HG03432 (cell line): ENCODE results near the gene DUOX1.
"Not testable (repeated sequence)": the region's sequence is repeated elsewhere in the genome, so short reads cannot be mapped to it uniquely, and the experiment has no call there.

Source experiments
- ATAC-seq: cut with Tn5 transposase; IDR thresholded peaks from one replicate; pipeline ENCODE4 v1.9.1; 2021; ENCODE audit warnings: mild to moderate bottlenecking, moderate library complexity; ENCODE audit not compliant: unreplicated experiment

The DUOX1 gene

GRCh38 chr15:45129651-45130129 lies at the start of gene DUOX1, which contains the start of gene DUOXA1:
Gene DUOX1 (plus strand): TSS chr15:45129994. CDS start chr15:45131967, 1,973 bp downstream.
Gene DUOXA1 (minus strand): TSS chr15:45129879. CDS start chr15:45123014, 6,865 bp downstream.
- ATAC-seq: no peak

GRCh38 chr15:45080593-45080992 lies 49.2 kb upstream of the DUOX1 start:
- not testable (repeated sequence) for ATAC-seq

- ATAC-seq: not testable (repeated sequence)
Observed at GRCh38 chr15:45082412-45082811, 47.4 kb upstream of the DUOX1 start.

GRCh38 chr15:45083223-45083622 lies 46.6 kb upstream of the DUOX1 start:
- ATAC-seq: no peak

GRCh38 chr15:45084163-45084562 lies 45.6 kb upstream of the DUOX1 start:
- no peak for ATAC-seq

GRCh38 chr15:45087513-45087912 lies 42.3 kb upstream of the DUOX1 start:
- no peak for ATAC-seq

- ATAC-seq: no peak
Observed at GRCh38 chr15:45088801-45089711, 40.7 kb upstream of the DUOX1 start.

- ATAC-seq: no peak
Observed at GRCh38 chr15:45089712-45090373, 40.0 kb upstream of the DUOX1 start.

- ATAC-seq: no peak
Observed at GRCh38 chr15:45091161-45091560, 38.6 kb upstream of the DUOX1 start.

- no peak for ATAC-seq
Observed at GRCh38 chr15:45091576-45091975, 38.2 kb upstream of the DUOX1 start.

GRCh38 chr15:45093013-45093412 lies 36.8 kb upstream of the DUOX1 start:
- no peak for ATAC-seq

- ATAC-seq: no peak
Observed at GRCh38 chr15:45093622-45094357, 36.0 kb upstream of the DUOX1 start.

GRCh38 chr15:45094358-45094730 lies 35.5 kb upstream of the DUOX1 start:
- ATAC-seq: no peak

- ATAC-seq: no peak
Observed at GRCh38 chr15:45095661-45096060, 34.1 kb upstream of the DUOX1 start.

GRCh38 chr15:45097466-45097865 lies 32.3 kb upstream of the DUOX1 start:
- ATAC-seq: no peak

GRCh38 chr15:45099549-45100165 lies 30.1 kb upstream of the DUOX1 start:
- no peak for ATAC-seq

- no peak for ATAC-seq
Observed at GRCh38 chr15:45100884-45101625, 28.7 kb upstream of the DUOX1 start.

- ATAC-seq: no peak
Observed at GRCh38 chr15:45101749-45102148, 28.0 kb upstream of the DUOX1 start.

- ATAC-seq: no peak
Observed at GRCh38 chr15:45102226-45102625, 27.6 kb upstream of the DUOX1 start.

- ATAC-seq: not testable (repeated sequence)
Observed at GRCh38 chr15:45104170-45104569, 25.6 kb upstream of the DUOX1 start.
